Osteocyte (in vitro differentiated cells): ENCODE measurements around the gene TIE1. TPM values are rescaled to one million over a fixed set of nuclear protein-coding genes. Genes with fewer than 3 reads are reported as not detected.

Source experiments
- DNase-seq: peaks from one replicate; pipeline ENCODE4 v3.0.0; 2021; ENCODE audit warnings: mixed read lengths; ENCODE audit not compliant: unreplicated experiment; ENCODE audit errors: extremely low spot score
- H3K27ac Mint-ChIP-seq: one replicate; pipeline ENCODE4 v1.8.0; 2021; ENCODE audit warnings: mild to moderate bottlenecking, mixed read lengths; ENCODE audit not compliant: unreplicated experiment
- H3K27me3 Mint-ChIP-seq: one replicate; pipeline ENCODE4 v1.8.0; 2021; ENCODE audit warnings: mixed read lengths; ENCODE audit not compliant: unreplicated experiment
- H3K36me3 Mint-ChIP-seq: one replicate; pipeline ENCODE4 v1.8.0; 2021; ENCODE audit warnings: mixed read lengths; ENCODE audit not compliant: unreplicated experiment
- H3K4me1 Mint-ChIP-seq: one replicate; pipeline ENCODE4 v1.8.0; 2021; ENCODE audit warnings: mixed read lengths; ENCODE audit not compliant: unreplicated experiment
- H3K4me3 Mint-ChIP-seq: one replicate; pipeline ENCODE4 v1.8.0; 2021; ENCODE audit warnings: mild to moderate bottlenecking, moderate library complexity, mixed read lengths; ENCODE audit not compliant: unreplicated experiment
- H3K9me3 Mint-ChIP-seq: one replicate; pipeline ENCODE4 v1.8.0; 2021; ENCODE audit warnings: mixed read lengths; ENCODE audit not compliant: unreplicated experiment
- CTCF ChIP-seq: fragments of 200-600 bp; sonication (generic); IDR thresholded peaks from 2 replicates; pipeline ENCODE4 v1.5.0; 2021; ENCODE audit warnings: antibody characterized with exemption, mild to moderate bottlenecking, moderate library complexity
- microRNA-seq: library from miRNA; unstranded; fragments of <30 nt; microRNA quantifications from one replicate; pipeline ENCODE4 v1.1.0, GENCODE V29; 2020; ENCODE audit not compliant: unreplicated experiment
- total RNA-seq: library from RNA; stranded (reverse); gene quantifications from 2 replicates; pipeline ENCODE4 v1.2.1, GENCODE V29; 2021

Gene TIE1
- total RNA-seq, 1 donor from 2014 or later, result not detected

- H3K4me3 Mint-ChIP-seq, result no peak overlapping the region
- no peaks in the 10 kb centered on the region for H3K27me3 Mint-ChIP-seq
- H3K4me1 Mint-ChIP-seq, result peaks cover 17% of the 10 kb centered on the region
- TF ChIP-seq CTCF, result no peak
- no peak for DNase-seq
- H3K36me3 Mint-ChIP-seq, result no peaks in the 10 kb centered on the region
- no peak overlapping the region for H3K27ac Mint-ChIP-seq
- H3K9me3 Mint-ChIP-seq, result no peaks in the 10 kb centered on the region
Measured at GRCh38 chr1:43372172-43372571, 71.4 kb downstream of the TIE1 start.

Small RNA genes lying within 50 kb of the gene (microRNA-seq; reads per million reads assigned to microRNA genes)
- gene MIR6734, result 2.7 reads per million

Other genes with a start within 250 kb of the TIE1 start
- gene EBNA1BP2, start 128.7 kb upstream of the TIE1 start, total RNA-seq, result 38.3 and 42.8 TPM in 2 replicates
- 0.24 TPM in 1 of 2 replicates, not detected in the other for gene CFAP57, start 128.7 kb upstream of the TIE1 start, total RNA-seq
- not detected in 2 replicates for gene TMEM125, start 31.0 kb upstream of the TIE1 start, total RNA-seq
- gene C1orf210, start 15.4 kb upstream of the TIE1 start, total RNA-seq, result not detected in 2 replicates
- not detected in 2 replicates for gene MPL, start 36.8 kb downstream of the TIE1 start, total RNA-seq
- gene CDC20, start 58.0 kb downstream of the TIE1 start, total RNA-seq, result 15.2 and 18.7 TPM in 2 replicates
- 61.9 and 62.5 TPM in 2 replicates for gene ELOVL1, start 67.0 kb downstream of the TIE1 start, total RNA-seq
- gene MED8, start 88.8 kb downstream of the TIE1 start, total RNA-seq, result 39.8 and 40.4 TPM in 2 replicates
- 51.8 and 63.6 TPM in 2 replicates for gene SZT2, start 88.9 kb downstream of the TIE1 start, total RNA-seq
- 43.2 and 45.9 TPM in 2 replicates for gene HYI, start 152.9 kb downstream of the TIE1 start, total RNA-seq
- gene PTPRF, start 229.9 kb downstream of the TIE1 start, total RNA-seq, result 37.3 and 45.1 TPM in 2 replicates